ENCODE results near the gene PCDHGA1. TPM values are rescaled to one million over a fixed set of nuclear protein-coding genes. Genes with fewer than 3 reads are reported as not detected.

The PCDHGA1 gene
- total and polyA plus RNA-seq, 9 of the 15 experiments (the other 6 are each of a cell fraction or from before 2014, with no cell fraction given): 0.05 to 0.26 (median 0.18) TPM; not detected in 2

DNA sequence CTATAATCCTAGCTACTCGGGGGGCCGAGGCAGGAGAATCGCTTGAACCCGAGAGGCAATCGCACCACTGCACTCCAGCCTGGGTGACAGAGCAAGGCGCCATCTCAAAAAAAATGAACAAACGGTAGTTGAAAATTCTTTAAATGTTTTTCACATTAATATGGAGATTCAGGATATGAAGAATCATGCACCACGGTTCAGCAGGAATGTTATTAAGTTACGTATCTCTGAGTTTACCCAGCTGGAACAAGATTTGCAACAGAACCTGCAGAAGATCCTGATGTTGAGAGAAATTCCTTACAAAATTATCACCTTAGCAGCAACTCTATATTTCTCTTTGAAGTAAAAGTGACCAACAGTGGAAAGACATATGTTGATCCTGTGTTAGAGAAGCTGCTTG is 110.0 kb downstream of the PCDHGA1 start (continued):
- TF ChIP-seq, protein P1, sequence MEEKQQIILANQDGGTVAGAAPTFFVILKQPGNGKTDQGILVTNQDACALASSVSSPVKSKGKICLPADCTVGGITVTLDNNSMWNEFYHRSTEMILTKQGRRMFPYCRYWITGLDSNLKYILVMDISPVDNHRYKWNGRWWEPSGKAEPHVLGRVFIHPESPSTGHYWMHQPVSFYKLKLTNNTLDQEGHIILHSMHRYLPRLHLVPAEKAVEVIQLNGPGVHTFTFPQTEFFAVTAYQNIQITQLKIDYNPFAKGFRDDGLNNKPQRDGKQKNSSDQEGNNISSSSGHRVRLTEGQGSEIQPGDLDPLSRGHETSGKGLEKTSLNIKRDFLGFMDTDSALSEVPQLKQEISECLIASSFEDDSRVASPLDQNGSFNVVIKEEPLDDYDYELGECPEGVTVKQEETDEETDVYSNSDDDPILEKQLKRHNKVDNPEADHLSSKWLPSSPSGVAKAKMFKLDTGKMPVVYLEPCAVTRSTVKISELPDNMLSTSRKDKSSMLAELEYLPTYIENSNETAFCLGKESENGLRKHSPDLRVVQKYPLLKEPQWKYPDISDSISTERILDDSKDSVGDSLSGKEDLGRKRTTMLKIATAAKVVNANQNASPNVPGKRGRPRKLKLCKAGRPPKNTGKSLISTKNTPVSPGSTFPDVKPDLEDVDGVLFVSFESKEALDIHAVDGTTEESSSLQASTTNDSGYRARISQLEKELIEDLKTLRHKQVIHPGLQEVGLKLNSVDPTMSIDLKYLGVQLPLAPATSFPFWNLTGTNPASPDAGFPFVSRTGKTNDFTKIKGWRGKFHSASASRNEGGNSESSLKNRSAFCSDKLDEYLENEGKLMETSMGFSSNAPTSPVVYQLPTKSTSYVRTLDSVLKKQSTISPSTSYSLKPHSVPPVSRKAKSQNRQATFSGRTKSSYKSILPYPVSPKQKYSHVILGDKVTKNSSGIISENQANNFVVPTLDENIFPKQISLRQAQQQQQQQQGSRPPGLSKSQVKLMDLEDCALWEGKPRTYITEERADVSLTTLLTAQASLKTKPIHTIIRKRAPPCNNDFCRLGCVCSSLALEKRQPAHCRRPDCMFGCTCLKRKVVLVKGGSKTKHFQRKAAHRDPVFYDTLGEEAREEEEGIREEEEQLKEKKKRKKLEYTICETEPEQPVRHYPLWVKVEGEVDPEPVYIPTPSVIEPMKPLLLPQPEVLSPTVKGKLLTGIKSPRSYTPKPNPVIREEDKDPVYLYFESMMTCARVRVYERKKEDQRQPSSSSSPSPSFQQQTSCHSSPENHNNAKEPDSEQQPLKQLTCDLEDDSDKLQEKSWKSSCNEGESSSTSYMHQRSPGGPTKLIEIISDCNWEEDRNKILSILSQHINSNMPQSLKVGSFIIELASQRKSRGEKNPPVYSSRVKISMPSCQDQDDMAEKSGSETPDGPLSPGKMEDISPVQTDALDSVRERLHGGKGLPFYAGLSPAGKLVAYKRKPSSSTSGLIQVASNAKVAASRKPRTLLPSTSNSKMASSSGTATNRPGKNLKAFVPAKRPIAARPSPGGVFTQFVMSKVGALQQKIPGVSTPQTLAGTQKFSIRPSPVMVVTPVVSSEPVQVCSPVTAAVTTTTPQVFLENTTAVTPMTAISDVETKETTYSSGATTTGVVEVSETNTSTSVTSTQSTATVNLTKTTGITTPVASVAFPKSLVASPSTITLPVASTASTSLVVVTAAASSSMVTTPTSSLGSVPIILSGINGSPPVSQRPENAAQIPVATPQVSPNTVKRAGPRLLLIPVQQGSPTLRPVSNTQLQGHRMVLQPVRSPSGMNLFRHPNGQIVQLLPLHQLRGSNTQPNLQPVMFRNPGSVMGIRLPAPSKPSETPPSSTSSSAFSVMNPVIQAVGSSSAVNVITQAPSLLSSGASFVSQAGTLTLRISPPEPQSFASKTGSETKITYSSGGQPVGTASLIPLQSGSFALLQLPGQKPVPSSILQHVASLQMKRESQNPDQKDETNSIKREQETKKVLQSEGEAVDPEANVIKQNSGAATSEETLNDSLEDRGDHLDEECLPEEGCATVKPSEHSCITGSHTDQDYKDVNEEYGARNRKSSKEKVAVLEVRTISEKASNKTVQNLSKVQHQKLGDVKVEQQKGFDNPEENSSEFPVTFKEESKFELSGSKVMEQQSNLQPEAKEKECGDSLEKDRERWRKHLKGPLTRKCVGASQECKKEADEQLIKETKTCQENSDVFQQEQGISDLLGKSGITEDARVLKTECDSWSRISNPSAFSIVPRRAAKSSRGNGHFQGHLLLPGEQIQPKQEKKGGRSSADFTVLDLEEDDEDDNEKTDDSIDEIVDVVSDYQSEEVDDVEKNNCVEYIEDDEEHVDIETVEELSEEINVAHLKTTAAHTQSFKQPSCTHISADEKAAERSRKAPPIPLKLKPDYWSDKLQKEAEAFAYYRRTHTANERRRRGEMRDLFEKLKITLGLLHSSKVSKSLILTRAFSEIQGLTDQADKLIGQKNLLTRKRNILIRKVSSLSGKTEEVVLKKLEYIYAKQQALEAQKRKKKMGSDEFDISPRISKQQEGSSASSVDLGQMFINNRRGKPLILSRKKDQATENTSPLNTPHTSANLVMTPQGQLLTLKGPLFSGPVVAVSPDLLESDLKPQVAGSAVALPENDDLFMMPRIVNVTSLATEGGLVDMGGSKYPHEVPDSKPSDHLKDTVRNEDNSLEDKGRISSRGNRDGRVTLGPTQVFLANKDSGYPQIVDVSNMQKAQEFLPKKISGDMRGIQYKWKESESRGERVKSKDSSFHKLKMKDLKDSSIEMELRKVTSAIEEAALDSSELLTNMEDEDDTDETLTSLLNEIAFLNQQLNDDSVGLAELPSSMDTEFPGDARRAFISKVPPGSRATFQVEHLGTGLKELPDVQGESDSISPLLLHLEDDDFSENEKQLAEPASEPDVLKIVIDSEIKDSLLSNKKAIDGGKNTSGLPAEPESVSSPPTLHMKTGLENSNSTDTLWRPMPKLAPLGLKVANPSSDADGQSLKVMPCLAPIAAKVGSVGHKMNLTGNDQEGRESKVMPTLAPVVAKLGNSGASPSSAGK (IDR thresholded peaks at IDR 0.05): no peak
- TF ChIP-seq STAG1 (CRISPR knock-in tag; IDR thresholded peaks at IDR 0.05; ENCODE audit: borderline replicate concordance) (no peak), TAF15 (IDR thresholded peaks at IDR 0.05; ENCODE audit: low read depth, low read length) (no peak), EGR1 (conservative IDR thresholded peaks at IDR 0.05) (no peak), LARP7 (IDR thresholded peaks at IDR 0.05) (no peak), RFX1 (IDR thresholded peaks at IDR 0.05) (no peak), DIDO1 (tag; IDR thresholded peaks at IDR 0.05; ENCODE audit: low read depth) (no peak), E2F3 (CRISPR knock-in tag; IDR thresholded peaks at IDR 0.05) (no peak)
- TF ChIP-seq, protein P2, sequence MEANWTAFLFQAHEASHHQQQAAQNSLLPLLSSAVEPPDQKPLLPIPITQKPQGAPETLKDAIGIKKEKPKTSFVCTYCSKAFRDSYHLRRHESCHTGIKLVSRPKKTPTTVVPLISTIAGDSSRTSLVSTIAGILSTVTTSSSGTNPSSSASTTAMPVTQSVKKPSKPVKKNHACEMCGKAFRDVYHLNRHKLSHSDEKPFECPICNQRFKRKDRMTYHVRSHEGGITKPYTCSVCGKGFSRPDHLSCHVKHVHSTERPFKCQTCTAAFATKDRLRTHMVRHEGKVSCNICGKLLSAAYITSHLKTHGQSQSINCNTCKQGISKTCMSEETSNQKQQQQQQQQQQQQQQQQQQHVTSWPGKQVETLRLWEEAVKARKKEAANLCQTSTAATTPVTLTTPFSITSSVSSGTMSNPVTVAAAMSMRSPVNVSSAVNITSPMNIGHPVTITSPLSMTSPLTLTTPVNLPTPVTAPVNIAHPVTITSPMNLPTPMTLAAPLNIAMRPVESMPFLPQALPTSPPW (CRISPR knock-in tag; IDR thresholded peaks at IDR 0.05): no peak
- TF ChIP-seq, protein P3, sequence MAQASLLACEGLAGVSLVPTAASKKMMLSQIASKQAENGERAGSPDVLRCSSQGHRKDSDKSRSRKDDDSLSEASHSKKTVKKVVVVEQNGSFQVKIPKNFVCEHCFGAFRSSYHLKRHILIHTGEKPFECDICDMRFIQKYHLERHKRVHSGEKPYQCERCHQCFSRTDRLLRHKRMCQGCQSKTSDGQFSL (CRISPR knock-in tag; IDR thresholded peaks at IDR 0.05): no peak
- TF ChIP-seq, protein P3 (tag; IDR thresholded peaks at IDR 0.05): no peak
- TF ChIP-seq, protein P4, sequence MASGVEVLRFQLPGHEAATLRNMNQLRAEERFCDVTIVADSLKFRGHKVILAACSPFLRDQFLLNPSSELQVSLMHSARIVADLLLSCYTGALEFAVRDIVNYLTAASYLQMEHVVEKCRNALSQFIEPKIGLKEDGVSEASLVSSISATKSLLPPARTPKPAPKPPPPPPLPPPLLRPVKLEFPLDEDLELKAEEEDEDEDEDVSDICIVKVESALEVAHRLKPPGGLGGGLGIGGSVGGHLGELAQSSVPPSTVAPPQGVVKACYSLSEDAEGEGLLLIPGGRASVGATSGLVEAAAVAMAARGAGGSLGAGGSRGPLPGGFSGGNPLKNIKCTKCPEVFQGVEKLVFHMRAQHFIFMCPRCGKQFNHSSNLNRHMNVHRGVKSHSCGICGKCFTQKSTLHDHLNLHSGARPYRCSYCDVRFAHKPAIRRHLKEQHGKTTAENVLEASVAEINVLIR (CRISPR knock-in tag; IDR thresholded peaks at IDR 0.05): no peak

All from K562 (cell line).